Loucy (cell line): ENCODE results near the gene KCNQ4.

Experiments
- EZH2phosphoT487 ChIP-seq: fragments of 200-600 bp; IDR thresholded peaks from 2 replicates; pipeline ENCODE4 v1.6.1; 2018; ENCODE audit warnings: antibody characterized with exemption, mild to moderate bottlenecking, moderate library complexity, borderline replicate concordance
- TF ChIP-seq, protein P1 (sequence below): fragments of 200-600 bp; sonication (generic); conservative IDR thresholded peaks from 2 replicates; pipeline ENCODE4 v1.5.1; 2014; ENCODE audit warnings: mild to moderate bottlenecking, antibody characterized with exemption, low read length

DNA sequence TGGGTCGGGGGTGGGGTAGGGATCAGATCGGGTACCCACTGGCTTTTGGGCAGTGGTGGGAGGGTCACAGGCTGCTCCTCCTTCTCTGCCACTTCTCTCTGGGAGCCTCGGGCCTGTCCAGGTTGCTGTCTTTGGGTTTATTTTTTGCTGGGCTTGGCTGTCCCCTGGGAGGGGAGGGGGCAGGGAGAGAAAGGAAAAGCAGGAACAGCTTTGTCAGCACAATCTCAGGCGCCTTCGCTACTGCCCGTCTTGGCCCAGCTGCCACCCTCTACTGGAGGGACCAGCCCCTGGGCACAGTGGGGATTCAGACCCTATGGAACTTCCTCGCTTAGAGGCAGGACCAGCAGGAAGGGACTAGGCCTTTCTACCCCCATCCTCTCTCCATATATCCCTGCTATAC is 8.4 kb downstream of the KCNQ4 start:
- TF ChIP-seq, protein P1, sequence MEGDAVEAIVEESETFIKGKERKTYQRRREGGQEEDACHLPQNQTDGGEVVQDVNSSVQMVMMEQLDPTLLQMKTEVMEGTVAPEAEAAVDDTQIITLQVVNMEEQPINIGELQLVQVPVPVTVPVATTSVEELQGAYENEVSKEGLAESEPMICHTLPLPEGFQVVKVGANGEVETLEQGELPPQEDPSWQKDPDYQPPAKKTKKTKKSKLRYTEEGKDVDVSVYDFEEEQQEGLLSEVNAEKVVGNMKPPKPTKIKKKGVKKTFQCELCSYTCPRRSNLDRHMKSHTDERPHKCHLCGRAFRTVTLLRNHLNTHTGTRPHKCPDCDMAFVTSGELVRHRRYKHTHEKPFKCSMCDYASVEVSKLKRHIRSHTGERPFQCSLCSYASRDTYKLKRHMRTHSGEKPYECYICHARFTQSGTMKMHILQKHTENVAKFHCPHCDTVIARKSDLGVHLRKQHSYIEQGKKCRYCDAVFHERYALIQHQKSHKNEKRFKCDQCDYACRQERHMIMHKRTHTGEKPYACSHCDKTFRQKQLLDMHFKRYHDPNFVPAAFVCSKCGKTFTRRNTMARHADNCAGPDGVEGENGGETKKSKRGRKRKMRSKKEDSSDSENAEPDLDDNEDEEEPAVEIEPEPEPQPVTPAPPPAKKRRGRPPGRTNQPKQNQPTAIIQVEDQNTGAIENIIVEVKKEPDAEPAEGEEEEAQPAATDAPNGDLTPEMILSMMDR, result no peak
- TF ChIP-seq EZH2phosphoT487, result no peak
